OCI-LY3 (cell line): ENCODE results near the gene LEMD1.

Source experiments
- H2AFZ ChIP-seq: fragments of 200-600, 300-600 bp; shearing (Covaris generic); 2 replicates; pipeline ENCODE4 v1.6.0; 2014; ENCODE audit warnings: antibody characterized with exemption, low read depth, low read length
- H3K27ac ChIP-seq: fragments of 200-600, 300-600 bp; sonication (generic); 2 replicates; pipeline ENCODE4 v1.5.1; 2014; ENCODE audit warnings: mild to moderate bottlenecking, low read length, moderate library complexity, mixed read lengths
- H3K27me3 ChIP-seq: fragments of 200-600, 300-600 bp; sonication (generic); 2 replicates; pipeline ENCODE4 v1.6.1; 2014; ENCODE audit warnings: low read depth, low read length, mixed read lengths
- H3K36me3 ChIP-seq: fragments of 200-600, 300-600 bp; sonication (generic); replicated peaks from 2 replicates; pipeline ENCODE3; 2014; ENCODE audit warnings: low read depth, low read length, mixed read lengths
- H3K4me1 ChIP-seq: fragments of 300-600, 200-600 bp; sonication (generic); 2 replicates; pipeline ENCODE4 v1.6.1; 2014; ENCODE audit warnings: low read length, mixed read lengths
- H3K4me2 ChIP-seq: fragments of 200-600, 300-600 bp; sonication (generic); 2 replicates; pipeline ENCODE4 v1.6.1; 2014; ENCODE audit warnings: low read length, mixed read lengths
- H3K4me3 ChIP-seq: fragments of 300-600, 200-600 bp; sonication (generic); 2 replicates; pipeline ENCODE4 v1.5.1; 2014; ENCODE audit warnings: antibody characterized with exemption, mild to moderate bottlenecking, low read length, moderate library complexity
- H3K79me2 ChIP-seq: fragments of 300-600, 200-600 bp; shearing (Covaris generic); 2 replicates; pipeline ENCODE4 v1.6.1; 2014; ENCODE audit warnings: mild to moderate bottlenecking, low read length, mixed read lengths
- H3K9ac ChIP-seq: fragments of 300-600, 200-600 bp; shearing (Covaris generic); 2 replicates; pipeline ENCODE4 v1.6.0; 2014; ENCODE audit warnings: mild to moderate bottlenecking, low read length, moderate library complexity
- H3K9me3 ChIP-seq: fragments of 200-600, 300-600 bp; shearing (Covaris generic); 2 replicates; pipeline ENCODE4 v1.6.1; 2014; ENCODE audit warnings: low read length, mixed read lengths; ENCODE audit not compliant: insufficient read depth
- H4K20me1 ChIP-seq: fragments of 200-600, 300-600 bp; sonication (generic); 2 replicates; pipeline ENCODE4 v1.6.1; 2016; ENCODE audit warnings: low read length, mixed read lengths; ENCODE audit not compliant: insufficient read depth
- CTCF ChIP-seq: fragments of 200-600, 300-600 bp; sonication (generic); IDR thresholded peaks from 2 replicates; pipeline ENCODE4 v1.5.1; 2014; ENCODE audit warnings: antibody characterized with exemption, low read length, low read depth
- EZH2phosphoT487 ChIP-seq: fragments of 200-600 bp; shearing (Covaris generic); IDR thresholded peaks from 2 replicates; pipeline ENCODE4 v1.6.1; 2018; ENCODE audit warnings: antibody characterized with exemption, mixed run types, low read depth

Gene LEMD1

GRCh38 chr1:205398586-205398985, 23.3 kb downstream of the LEMD1 start:
- TF ChIP-seq CTCF (no peak), EZH2phosphoT487 (no peak)
- Histone ChIP-seq H3K36me3 (no peaks in the 10 kb centered on the region), H3K9me3 (no peaks in the 10 kb centered on the region), H2AFZ (no peak overlapping the region), H3K4me3 (no peak overlapping the region), H3K4me1 (no peaks in the 10 kb centered on the region), H4K20me1 (no peaks in the 10 kb centered on the region), H3K27me3 (peaks cover 28% of the 10 kb centered on the region), H3K79me2 (no peaks in the 10 kb centered on the region), H3K27ac (no peak overlapping the region), H3K9ac (no peak overlapping the region), H3K4me2 (no peak overlapping the region)

GRCh38 chr1:205396967-205397616, 24.8 kb downstream of the LEMD1 start:
- Histone ChIP-seq H3K27me3 (peaks cover 37% of the 10 kb centered on the region), H3K27ac (no peak overlapping the region), H3K9me3 (no peaks in the 10 kb centered on the region), H2AFZ (no peak overlapping the region), H4K20me1 (no peaks in the 10 kb centered on the region), H3K4me2 (peak overlapping the region; percentile 15; the same call in 1 of the 2 replicates), H3K4me3 (no peak overlapping the region), H3K36me3 (no peaks in the 10 kb centered on the region), H3K4me1 (no peaks in the 10 kb centered on the region), H3K9ac (no peak overlapping the region), H3K79me2 (no peaks in the 10 kb centered on the region)
- peak; percentile 90 for TF ChIP-seq CTCF
- no peak for TF ChIP-seq EZH2phosphoT487

GRCh38 chr1:205395616-205396015, 26.2 kb downstream of the LEMD1 start:
- H3K36me3 ChIP-seq: no peaks in the 10 kb centered on the region
- no peak overlapping the region for H2AFZ ChIP-seq
- no peaks in the 10 kb centered on the region for H3K4me1 ChIP-seq
- no peaks in the 10 kb centered on the region for H3K79me2 ChIP-seq
- no peak for TF ChIP-seq EZH2phosphoT487
- no peak for TF ChIP-seq CTCF
- no peak overlapping the region for H3K4me2 ChIP-seq
- no peak overlapping the region for H3K4me3 ChIP-seq
- peaks cover 44% of the 10 kb centered on the region for H3K27me3 ChIP-seq
- H3K9ac ChIP-seq: no peak overlapping the region
- H3K9me3 ChIP-seq: no peaks in the 10 kb centered on the region
- no peak overlapping the region for H3K27ac ChIP-seq
- H4K20me1 ChIP-seq: no peaks in the 10 kb centered on the region

GRCh38 chr1:205392650-205393049, 29.2 kb downstream of the LEMD1 start:
- Histone ChIP-seq H3K27me3 (peaks cover 39% of the 10 kb centered on the region), H2AFZ (no peak overlapping the region), H3K9ac (no peak overlapping the region), H3K4me2 (no peak overlapping the region), H3K36me3 (no peaks in the 10 kb centered on the region), H3K9me3 (no peaks in the 10 kb centered on the region), H4K20me1 (no peaks in the 10 kb centered on the region), H3K79me2 (no peaks in the 10 kb centered on the region), H3K27ac (no peak overlapping the region), H3K4me3 (no peak overlapping the region), H3K4me1 (no peaks in the 10 kb centered on the region)
- TF ChIP-seq CTCF: no peak
- TF ChIP-seq EZH2phosphoT487: no peak
